HG03039 (cell line): ENCODE results near the gene PSMA2.
A peak's percentile ranks its signal among the peaks of the same experiment; 100 is the strongest.
"Not testable (repeated sequence)": the region's sequence is repeated elsewhere in the genome, so short reads cannot be mapped to it uniquely, and the experiment has no call there.

Source experiments
- ATAC-seq: cut with Tn5 transposase; IDR thresholded peaks from one replicate; pipeline ENCODE4 v1.9.1; 2021; ENCODE audit warnings: mild to moderate bottlenecking, moderate library complexity; ENCODE audit not compliant: unreplicated experiment

PSMA2 gene

DNA sequence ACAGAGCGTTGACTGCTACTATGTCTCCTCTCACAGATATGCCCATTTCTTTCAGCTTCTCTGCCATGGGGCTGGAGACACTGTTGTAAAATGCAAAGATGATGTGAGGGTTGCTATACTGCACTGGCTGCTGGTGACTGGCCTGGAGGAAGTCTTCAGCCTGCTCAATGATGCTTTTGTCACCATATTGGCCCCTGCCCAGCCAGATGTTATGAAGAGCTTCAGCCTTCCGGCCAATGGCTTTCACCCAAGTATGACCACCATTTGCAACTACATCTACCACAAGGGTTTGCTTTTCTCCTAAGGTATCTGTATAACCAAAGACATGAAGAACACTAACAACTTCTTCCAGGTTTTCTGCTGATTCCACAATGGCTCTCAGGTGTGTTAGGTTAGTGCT, 21.7 kb downstream of the PSMA2 start:
- ATAC-seq: no peak

DNA sequence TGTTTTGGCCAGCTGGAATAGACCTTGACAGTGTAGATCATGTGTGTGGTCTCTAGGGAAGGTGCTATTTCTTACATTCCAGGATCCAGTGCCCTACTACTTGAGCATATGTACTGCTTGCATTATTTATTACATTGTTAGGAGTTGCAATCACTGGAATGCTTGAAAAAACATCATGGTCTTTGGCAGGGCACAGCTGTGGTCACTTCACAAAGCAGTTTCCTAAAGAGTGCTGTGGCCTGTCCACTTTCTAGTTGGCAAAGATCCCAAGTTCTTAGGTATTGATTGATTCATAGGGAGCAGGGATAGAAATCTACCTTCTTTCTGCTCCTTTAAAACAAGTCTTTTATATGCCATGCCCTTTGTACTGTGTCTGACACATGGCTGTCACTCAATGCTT, 24.7 kb downstream of the PSMA2 start:
- no peak for ATAC-seq

GRCh38 chr7:42906181-42906580, 25.8 kb downstream of the PSMA2 start:
- ATAC-seq: no peak

- ATAC-seq: no peak
Observed at GRCh38 chr7:42902331-42902730, 29.6 kb downstream of the PSMA2 start.

DNA sequence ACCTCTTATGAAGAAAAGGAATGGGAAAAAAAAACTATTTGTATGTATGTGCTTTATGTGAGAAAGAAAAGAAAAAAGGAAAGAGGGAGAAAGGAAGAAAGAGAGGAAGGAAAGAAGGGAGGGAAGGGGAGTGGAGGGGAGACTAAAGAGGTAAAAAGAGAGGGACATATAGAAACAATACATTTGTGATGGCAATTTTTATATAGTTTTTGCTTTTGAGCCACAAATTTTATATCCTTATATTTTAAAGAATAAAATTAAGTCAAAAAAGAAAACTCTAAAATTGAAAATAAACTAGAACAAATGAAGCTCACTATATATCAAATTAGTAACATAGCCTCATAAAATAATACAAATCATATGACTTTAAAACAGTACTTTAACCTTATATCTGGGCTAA, 31.1 kb downstream of the PSMA2 start:
- no peak for ATAC-seq

GRCh38 chr7:42893346-42894240, 38.4 kb downstream of the PSMA2 start:
- no peak for ATAC-seq

GRCh38 chr7:42886893-42887505, 45.0 kb downstream of the PSMA2 start:
- no peak for ATAC-seq

- no peak for ATAC-seq
Observed at GRCh38 chr7:42886129-42886528, 45.8 kb downstream of the PSMA2 start.

DNA sequence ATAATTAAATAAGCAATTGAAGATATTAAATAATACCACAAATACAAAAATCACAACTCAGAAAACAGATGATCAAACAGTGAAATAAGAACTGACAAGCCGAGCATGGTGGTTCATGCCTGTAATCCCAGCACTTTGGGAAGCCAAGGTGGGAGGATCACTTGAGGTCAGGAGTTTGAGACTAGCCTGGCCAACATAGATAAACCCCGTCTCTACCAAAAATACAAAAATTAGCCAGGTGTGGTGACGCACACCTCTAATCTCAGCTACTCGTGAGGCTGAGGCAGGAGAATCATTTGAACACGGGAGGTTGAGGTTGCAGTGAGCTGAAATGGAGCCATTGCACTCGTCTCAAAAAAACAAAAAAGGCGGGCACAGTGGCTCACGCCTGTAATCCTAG, 46.8 kb downstream of the PSMA2 start:
- ATAC-seq: not testable (repeated sequence)

DNA sequence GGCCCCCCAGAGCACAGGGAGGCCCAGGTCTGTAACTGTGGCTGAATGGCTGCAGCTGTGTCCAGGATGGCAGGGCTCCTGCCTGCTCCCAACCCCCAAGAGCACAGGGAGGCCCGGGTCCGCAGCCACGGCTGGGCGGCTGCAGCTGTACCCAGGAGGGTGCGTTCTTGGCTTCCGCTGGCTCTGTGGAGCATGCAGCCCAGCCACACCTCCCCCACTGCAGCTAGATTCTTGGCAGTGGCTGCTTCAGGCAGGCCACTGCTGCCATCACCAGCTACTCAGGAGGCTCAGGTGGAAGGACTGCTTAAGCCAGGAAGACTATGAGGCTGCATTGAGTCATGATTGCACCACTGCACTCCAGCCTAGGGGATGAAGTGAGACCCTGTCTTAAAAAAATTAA, 48.0 kb downstream of the PSMA2 start:
- ATAC-seq: no peak

- no peak for ATAC-seq
Observed at GRCh38 chr7:42880392-42880791, 51.6 kb downstream of the PSMA2 start.

- ATAC-seq: no peak
Observed at GRCh38 chr7:42878303-42878702, 53.7 kb downstream of the PSMA2 start.

GRCh38 chr7:42877862-42878261, 54.1 kb downstream of the PSMA2 start:
- ATAC-seq: no peak

DNA sequence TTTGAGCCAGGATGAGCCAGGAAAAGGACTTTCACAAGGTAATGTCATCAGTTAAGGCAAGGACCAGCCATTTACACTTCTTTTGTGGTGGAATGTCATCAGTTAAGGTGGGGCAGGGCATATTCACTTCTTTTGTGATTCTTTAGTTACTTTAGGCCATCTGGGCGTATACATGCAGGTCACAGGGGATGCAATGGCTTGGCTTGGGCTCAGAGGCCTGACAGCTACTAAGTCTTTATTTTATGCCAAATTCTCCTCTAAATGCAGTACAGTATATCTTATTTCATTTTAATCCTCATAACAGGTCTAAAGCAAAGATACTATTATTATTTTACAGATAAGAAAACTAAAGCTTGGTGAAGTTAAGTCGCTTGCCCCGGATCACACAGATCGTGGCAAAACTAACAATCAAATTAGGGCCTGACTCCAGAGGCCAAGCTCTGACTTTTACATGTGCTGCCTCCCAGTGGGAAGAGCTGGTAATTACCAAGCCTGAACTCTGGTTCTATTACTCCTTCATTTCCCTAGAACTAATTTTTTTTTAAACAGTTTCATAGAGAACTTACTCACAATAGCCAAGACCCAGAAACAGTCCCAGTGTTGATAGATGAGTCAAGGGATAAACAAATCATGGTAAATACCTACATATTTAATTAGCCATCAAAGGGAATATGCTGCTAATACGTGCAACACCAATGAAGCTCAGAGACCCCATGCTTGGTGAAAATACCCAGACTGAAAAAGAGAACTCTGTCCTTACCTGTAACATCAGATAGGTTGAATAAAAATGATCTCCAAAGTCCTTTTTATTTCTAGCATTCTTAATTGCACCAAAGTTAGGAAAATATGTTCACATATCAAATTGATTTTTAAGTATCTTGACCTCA, 55.5 kb downstream of the PSMA2 start:
- ATAC-seq: peak; percentile 67

DNA sequence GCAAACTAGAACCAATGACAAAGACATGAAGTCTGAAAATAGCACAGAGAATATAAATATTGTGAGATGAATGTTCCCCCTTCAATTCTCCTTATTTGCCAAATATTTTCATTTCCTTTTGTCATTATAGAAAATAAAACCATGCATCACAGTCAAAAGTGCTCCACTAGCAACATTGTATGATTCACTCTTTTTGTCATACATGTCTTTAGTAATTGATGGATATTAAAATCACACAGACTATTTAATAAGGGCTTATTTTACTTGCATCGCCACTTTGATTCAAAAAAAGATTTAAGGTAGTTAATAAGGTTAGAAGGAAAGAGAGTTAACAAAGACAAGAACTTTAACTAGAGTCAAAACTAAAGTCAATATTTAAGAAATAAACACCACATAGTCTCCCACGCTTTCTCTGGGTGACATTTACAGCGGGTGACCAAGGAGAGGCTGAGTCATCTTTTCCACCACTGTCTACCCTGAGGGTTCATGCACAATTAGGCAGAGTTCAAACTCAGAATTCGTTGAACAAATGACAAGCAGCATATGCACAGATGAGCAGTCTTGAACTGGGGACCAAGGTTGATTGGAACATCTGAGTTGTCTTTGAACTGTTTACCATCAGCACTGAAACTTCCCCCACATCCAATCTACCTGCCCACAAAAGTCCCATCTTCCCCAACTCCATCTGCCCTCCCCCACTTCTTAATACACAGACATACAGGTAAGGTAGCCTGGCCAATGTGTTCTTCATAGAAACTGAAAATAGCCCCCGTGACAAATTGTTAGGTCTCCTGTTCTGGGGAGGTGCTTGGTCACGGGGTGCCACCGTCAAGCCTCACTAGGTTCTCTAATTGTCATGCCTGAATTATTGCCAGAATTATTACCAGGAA, 62.6 kb downstream of the PSMA2 start:
- peak; percentile 100 for ATAC-seq

DNA sequence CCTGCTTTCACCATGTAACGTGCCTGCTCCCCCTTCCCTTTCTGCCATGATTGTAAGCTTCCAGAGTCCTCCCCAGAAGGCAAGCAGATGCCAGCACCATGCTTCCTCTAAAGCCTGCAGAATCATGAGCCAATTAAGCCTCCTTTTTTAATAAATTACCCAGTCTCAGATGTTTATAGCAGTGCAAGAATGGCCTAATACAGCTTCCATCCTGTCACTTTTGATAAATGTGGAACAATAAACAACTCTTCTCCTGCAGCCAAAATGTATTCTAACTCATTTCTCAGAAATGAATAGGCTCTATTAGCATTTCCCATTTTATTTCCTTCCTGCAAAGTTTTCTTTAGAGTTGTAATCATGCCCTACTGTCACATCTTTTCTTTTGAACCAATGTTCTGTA, 63.5 kb downstream of the PSMA2 start:
- ATAC-seq: no peak
